ENCODE measurements around the gene OPTC. TPM values are rescaled to one million over a fixed set of nuclear protein-coding genes. Genes with fewer than 3 reads are reported as not detected.

The OPTC gene
- total and polyA plus RNA-seq, 8 donors = not detected

- Histone ChIP-seq H3K4me3 (no peak overlapping the region), H3K4me1 (no peaks in the 10 kb centered on the region), H3K36me3 (no peaks in the 10 kb centered on the region), H3K27ac (no peak overlapping the region), H3K9me3 (no peaks in the 10 kb centered on the region), H3K27me3 (peaks cover 0 to 3% (median 0%) of the 10 kb centered on the region in 4 donors)
- WGBS, 2 donors = 52 to 53% methylated on average over 1 of the region's 1 CpG
- no peak for TF ChIP-seq CTCF (IDR thresholded peaks at IDR 0.05)
- intact Hi-C loops (cut with DNase I) = no loop called here
- FAIRE-seq = no peak
- no peak for ATAC-seq
- DNase-seq = no peak
Measured at GRCh38 chr1:203450001-203450400, 44.0 kb upstream of the OPTC start.

DNA sequence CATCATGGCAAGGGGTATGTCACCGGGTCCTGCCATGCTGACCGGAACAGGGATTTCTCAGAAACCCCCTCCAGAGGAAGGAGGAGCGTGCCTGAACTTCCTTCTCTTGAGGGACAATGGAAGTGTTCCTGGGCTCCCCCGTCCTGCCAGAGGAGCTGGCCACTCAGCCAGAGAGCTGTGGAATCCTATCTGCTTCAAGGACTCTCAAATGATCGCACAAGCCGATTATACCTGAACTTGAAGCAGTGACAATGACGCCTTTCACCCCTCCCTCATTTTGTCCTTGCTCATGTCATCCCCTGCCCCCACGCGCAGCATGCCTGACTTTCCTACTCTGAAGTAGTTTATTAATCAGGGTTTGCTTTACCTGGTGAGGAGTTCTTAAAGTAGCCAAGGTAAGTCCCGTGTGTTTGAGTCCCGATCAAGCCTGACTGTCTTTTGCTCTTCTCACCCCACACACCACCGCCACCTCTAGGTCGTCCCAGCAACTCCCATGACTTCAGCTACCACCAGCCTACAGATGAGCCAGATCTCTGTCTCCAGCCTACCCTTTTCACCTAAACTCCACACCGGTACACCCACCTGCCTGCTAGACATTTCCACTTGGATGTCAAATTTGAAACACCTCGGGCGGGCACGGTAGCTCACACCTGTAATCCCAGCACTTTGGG is 43.3 kb upstream of the OPTC start:
- no peak for ATAC-seq
- Histone ChIP-seq H3K27me3 (peaks cover 0 to 3% (median 0%) of the 10 kb centered on the region in 4 donors), H3K36me3 (no peaks in the 10 kb centered on the region), H3K27ac (no peak overlapping the region), H3K4me3 (no peak overlapping the region), H3K9me3 (no peaks in the 10 kb centered on the region), H3K4me1 (no peaks in the 10 kb centered on the region)
- no peak for DNase-seq
- intact Hi-C loops (cut with DNase I) = no loop called here
- WGBS, 2 donors = 43 to 47% methylated on average over 17 of the region's 17 CpGs
- no peak for FAIRE-seq
- no peak for TF ChIP-seq CTCF (IDR thresholded peaks at IDR 0.05)

DNA sequence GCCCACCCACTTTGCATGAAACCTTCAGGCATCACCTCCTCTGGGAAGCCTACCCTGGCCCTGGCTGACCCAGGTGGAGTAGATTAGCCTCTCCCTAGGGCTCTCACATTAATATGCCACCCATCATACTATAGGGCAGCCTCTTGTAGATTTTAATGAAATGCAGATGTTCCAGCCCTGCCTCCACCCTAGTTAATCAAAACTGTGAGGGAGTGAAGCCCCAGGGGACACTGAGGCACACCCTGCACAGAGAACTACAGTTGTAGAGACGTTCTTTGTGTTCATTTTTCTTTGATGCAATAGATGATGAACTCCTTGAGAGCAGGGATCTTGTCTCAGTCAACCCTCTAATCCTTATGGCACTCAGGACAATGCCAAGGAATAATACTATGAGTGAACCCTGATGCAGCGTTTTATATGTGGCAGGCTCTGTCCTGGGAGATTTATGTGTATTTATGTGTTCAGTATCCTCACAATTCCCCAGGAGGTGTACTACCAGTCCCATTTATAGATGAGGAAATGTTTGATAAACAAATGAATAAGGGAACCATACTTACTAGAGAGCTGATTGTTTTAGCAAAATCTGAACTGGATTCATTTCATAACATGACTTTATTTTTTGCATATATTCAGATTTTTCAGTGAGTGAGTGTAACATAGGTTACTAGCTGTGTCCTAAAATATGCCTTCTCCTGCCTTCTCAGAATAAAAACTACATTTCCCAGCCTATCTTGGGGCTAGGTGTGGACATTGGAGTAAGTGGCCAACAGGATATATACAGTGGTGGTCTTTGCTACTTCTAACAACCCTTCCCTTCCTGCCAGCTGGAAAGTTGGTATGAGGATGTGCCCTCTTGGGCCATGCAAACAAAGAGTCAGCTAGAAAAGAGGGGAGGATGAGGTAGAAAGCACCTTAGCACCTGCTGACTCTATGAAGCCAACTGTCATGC is 41.8 kb upstream of the OPTC start:
- intact Hi-C loops (cut with DNase I) = no loop called here
- no peak for FAIRE-seq
- Histone ChIP-seq H3K27me3 (peaks cover 0 to 3% (median 0%) of the 10 kb centered on the region in 4 donors), H3K9me3 (no peaks in the 10 kb centered on the region), H3K36me3 (no peaks in the 10 kb centered on the region), H3K4me1 (no peaks in the 10 kb centered on the region), H3K4me3 (no peak overlapping the region), H3K27ac (no peak overlapping the region)
- no peak for TF ChIP-seq CTCF (IDR thresholded peaks at IDR 0.05)
- 45 to 53% methylated on average over 2 of the region's 2 CpGs for WGBS, 2 donors
- no peak for DNase-seq
- ATAC-seq = no peak

- FAIRE-seq = no peak
- no peak for TF ChIP-seq CTCF (IDR thresholded peaks at IDR 0.05)
- WGBS, 2 donors = 72 to 81% methylated on average over 5 of the region's 5 CpGs
- H3K4me3 ChIP-seq = no peak overlapping the region
- ATAC-seq = no peak
- no peak for DNase-seq
- no peak overlapping the region for H3K27ac ChIP-seq
- H3K27me3 ChIP-seq = peaks cover 0 to 3% (median 0%) of the 10 kb centered on the region in 4 donors
- H3K4me1 ChIP-seq = no peaks in the 10 kb centered on the region
- no peaks in the 10 kb centered on the region for H3K36me3 ChIP-seq
- H3K9me3 ChIP-seq = no peaks in the 10 kb centered on the region
- intact Hi-C loops (cut with DNase I) = no loop called here
Measured at GRCh38 chr1:203453016-203453415, 40.9 kb upstream of the OPTC start.
